GM23338 (cell line): ENCODE results near the gene GPR176. TPM values are rescaled to one million over a fixed set of nuclear protein-coding genes. Genes with fewer than 3 reads are reported as not detected.

Experiments
- ATAC-seq: fragments of 200-7000 bp; cut with Tn5 transposase; 3 replicates; pipeline ENCODE4 v1.9.1; 2020
- DNase-seq: peaks from one replicate; pipeline ENCODE4 v3.0.0-alpha.2; 2015; ENCODE audit warnings: low spot score
- H2AFZ ChIP-seq: fragments of 200-600 bp; sonication (generic); 2 replicates; pipeline ENCODE4 v1.8.0; 2016; ENCODE audit warnings: antibody characterized with exemption, mild to moderate bottlenecking, moderate library complexity
- H3F3A ChIP-seq: fragments of 200-600 bp; sonication (generic); replicated peaks from 2 replicates; pipeline ENCODE4 v1.8.0; 2017; ENCODE audit warnings: antibody characterized with exemption, mixed run types, low read depth
- H3K27ac ChIP-seq: fragments of 200-600 bp; sonication (generic); 2 replicates; pipeline ENCODE4 v1.6.1; 2016; ENCODE audit warnings: low read depth
- H3K27me3 ChIP-seq: fragments of 200-600 bp; sonication (generic); 2 replicates; pipeline ENCODE4 v1.8.0; 2016; ENCODE audit warnings: mild to moderate bottlenecking, mixed run types, moderate library complexity; ENCODE audit not compliant: insufficient read depth
- H3K36me3 ChIP-seq: fragments of 200-600 bp; sonication (generic); 2 replicates; pipeline ENCODE4 v1.8.0; 2016; ENCODE audit warnings: mild to moderate bottlenecking; ENCODE audit not compliant: insufficient read depth
- H3K4me1 ChIP-seq: fragments of 200-600 bp; sonication (generic); 2 replicates; pipeline ENCODE4 v1.8.0; 2016; ENCODE audit warnings: mild to moderate bottlenecking, moderate library complexity; ENCODE audit not compliant: insufficient read depth
- H3K4me2 ChIP-seq: fragments of 200-600 bp; sonication (generic); 2 replicates; pipeline ENCODE4 v1.7.1; 2017; ENCODE audit warnings: mixed run types
- H3K4me3 ChIP-seq: fragments of 200-600 bp; sonication (generic); 2 replicates; pipeline ENCODE4 v1.6.1; 2016; ENCODE audit warnings: mixed run types
- H3K79me2 ChIP-seq: fragments of 200-600 bp; sonication (generic); replicated peaks from 2 replicates; pipeline ENCODE4 v1.8.0; 2017; ENCODE audit warnings: mild to moderate bottlenecking; ENCODE audit not compliant: insufficient read depth
- H3K9me2 ChIP-seq: fragments of 200-600 bp; sonication (generic); 2 replicates; pipeline ENCODE4 v1.8.0; 2017; ENCODE audit not compliant: insufficient read depth
- H4K20me1 ChIP-seq: fragments of 200-600 bp; sonication (generic); replicated peaks from 2 replicates; pipeline ENCODE4 v1.8.0; 2017; ENCODE audit warnings: mild to moderate bottlenecking; ENCODE audit not compliant: insufficient read depth
- H3K27ac Mint-ChIP-seq: 2 replicates; pipeline ENCODE4 v1.8.0; 2020; ENCODE audit warnings: inconsistent platforms, mild to moderate bottlenecking, moderate library complexity, mixed read lengths
- H3K27me3 Mint-ChIP-seq: 3 replicates; pipeline ENCODE4 v1.8.0; 2022; ENCODE audit warnings: low read depth, mild to moderate bottlenecking, moderate library complexity, mixed read lengths, inconsistent platforms; ENCODE audit not compliant: insufficient read depth, poor library complexity
- H3K36me3 Mint-ChIP-seq: 3 replicates; pipeline ENCODE4 v1.8.0; 2021; ENCODE audit warnings: low read depth, mild to moderate bottlenecking, inconsistent platforms, moderate library complexity, mixed read lengths
- H3K4me1 Mint-ChIP-seq: 3 replicates; pipeline ENCODE4 v1.8.0; 2020; ENCODE audit warnings: mild to moderate bottlenecking, inconsistent platforms, mixed read lengths
- H3K4me3 Mint-ChIP-seq: 3 replicates; pipeline ENCODE4 v1.8.0; 2021; ENCODE audit warnings: moderate library complexity, mild to moderate bottlenecking, inconsistent platforms, mixed read lengths
- H3K9me3 Mint-ChIP-seq: 3 replicates; pipeline ENCODE4 v1.8.0; 2020; ENCODE audit warnings: moderate library complexity, mild to moderate bottlenecking, inconsistent platforms, mixed read lengths
- CREB1 ChIP-seq: fragments of 250-450 bp; sonication (Bioruptor Pico); IDR thresholded peaks from 2 replicates; pipeline ENCODE4 v1.5.0; 2020; ENCODE audit warnings: low read depth, mild to moderate bottlenecking, moderate library complexity
- EZH2 ChIP-seq: fragments of 200-600 bp; sonication (generic); IDR thresholded peaks from one replicate; pipeline ENCODE4 v1.8.0; 2017; ENCODE audit warnings: antibody characterized with exemption, mild to moderate bottlenecking, low read depth; ENCODE audit not compliant: unreplicated experiment
- EZH2phosphoT487 ChIP-seq: fragments of 200-600 bp; sonication (generic); IDR thresholded peaks from one replicate; pipeline ENCODE4 v1.8.1; 2018; ENCODE audit warnings: antibody characterized with exemption; ENCODE audit not compliant: unreplicated experiment
- JUNB ChIP-seq: IDR thresholded peaks from one replicate; pipeline ENCODE4 v1.6.1; 2016; ENCODE audit warnings: antibody characterized with exemption; ENCODE audit not compliant: unreplicated experiment
- NANOG ChIP-seq: IDR thresholded peaks from 2 replicates; pipeline ENCODE4 v1.6.1; 2016; ENCODE audit warnings: antibody characterized with exemption, borderline replicate concordance
- POLR2AphosphoS5 ChIP-seq: IDR thresholded peaks from 2 replicates; pipeline ENCODE4 v1.6.1; 2016; ENCODE audit warnings: antibody characterized with exemption, low read depth
- STAT1 ChIP-seq: IDR thresholded peaks from one replicate; pipeline ENCODE4 v1.6.1; 2016; ENCODE audit warnings: antibody characterized with exemption; ENCODE audit not compliant: unreplicated experiment
- ZNF114 ChIP-seq: fragments of 250-450 bp; sonication (Bioruptor Pico); IDR thresholded peaks from 2 replicates; pipeline ENCODE4 v1.5.0; 2020; ENCODE audit warnings: mild to moderate bottlenecking, moderate library complexity
- ZNF331 ChIP-seq: fragments of 250-450 bp; sonication (Bioruptor Pico); IDR thresholded peaks from 2 replicates; pipeline ENCODE4 v1.5.0; 2020; ENCODE audit warnings: low read depth, mild to moderate bottlenecking, moderate library complexity
- polyA plus RNA-seq: library from polyadenylated mRNA; unstranded; fragments of >200 nt; fragmentation: Nextera tagmentation; extraction: Ambion mirVana; gene quantifications from 2 replicates; pipeline ENCODE4 v1.2.1, GENCODE V29; 2016
- total RNA-seq: library from RNA; depleted of rRNA; stranded (reverse); fragments of >200 nt; shearing (Covaris generic); gene quantifications from 2 replicates; pipeline ENCODE4 v1.2.3, GENCODE V29; 2014
- TF ChIP-seq, protein P1 (sequence below): IDR thresholded peaks from one replicate; pipeline ENCODE4 v1.6.1; 2018; ENCODE audit warnings: antibody characterized with exemption; ENCODE audit not compliant: unreplicated experiment
- TF ChIP-seq, protein P2 (sequence below): IDR thresholded peaks from 2 replicates; pipeline ENCODE4 v1.6.1; 2016; ENCODE audit warnings: antibody characterized with exemption
- TF ChIP-seq, protein P3 (sequence below), 2 experiments: fragments of 200-600 bp in 1 of 2; sonication (generic) in 1 of 2; conservative IDR thresholded peaks; 2 replicates each; pipeline versions ENCODE4 v1.5.1 to v1.6.1; 2016 to 2017; ENCODE audit warnings: antibody characterized with exemption in 2 of 2, low read depth in 2 of 2, mild to moderate bottlenecking in 2 of 2, moderate library complexity in 1 of 2
- TF ChIP-seq, protein P4 (sequence below): fragments of 250-450 bp; sonication (Bioruptor Pico); IDR thresholded peaks from 2 replicates; pipeline ENCODE4 v1.5.0; 2020; ENCODE audit warnings: mild to moderate bottlenecking, moderate library complexity

Gene GPR176
- total and polyA plus RNA-seq, 2 experiments from 2014 or later: 60.0 to 248 TPM

DNA sequence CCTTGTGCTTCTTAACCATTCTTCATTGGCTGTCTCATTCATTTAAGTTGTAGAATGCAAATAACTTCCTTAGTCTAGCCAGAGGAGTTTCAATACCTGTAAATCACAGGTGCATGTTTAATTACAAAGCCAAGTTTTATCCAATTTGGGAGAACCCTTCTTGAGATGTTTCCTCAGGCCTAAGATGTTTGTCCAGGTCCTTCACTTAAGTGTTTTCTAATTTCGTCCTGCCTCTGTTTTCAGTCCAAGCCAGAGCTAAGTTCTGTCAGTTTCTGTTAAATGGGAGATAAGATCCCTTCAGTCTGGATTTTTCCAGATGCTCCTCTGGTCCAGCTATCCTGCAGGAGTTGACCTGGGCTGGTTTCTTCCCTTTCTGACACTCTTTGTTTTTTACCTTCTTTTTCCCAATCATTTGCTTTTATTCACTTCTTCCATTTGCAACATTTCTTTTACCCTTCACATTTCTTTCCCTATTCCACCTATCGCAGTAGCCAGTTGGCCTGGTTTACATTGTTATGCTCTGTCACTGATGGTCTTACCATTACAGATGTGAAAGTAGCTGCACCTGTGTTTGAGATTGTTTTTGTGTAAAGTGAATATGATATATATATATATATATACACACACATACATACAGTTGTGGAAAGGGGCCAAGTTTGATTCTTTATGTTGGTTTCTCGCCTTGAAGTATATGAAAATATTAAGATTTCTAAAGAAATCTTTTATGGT, 48.4 kb upstream of the GPR176 start:
- no peak overlapping the region for H3K27ac ChIP-seq
- Mint-ChIP-seq H3K9me3 (no peaks in the 10 kb centered on the region), H3K27me3 (no peaks in the 10 kb centered on the region), H3K27ac (no peak overlapping the region; the same call in 1 of the 2 replicates), H3K4me1 (no peaks in the 10 kb centered on the region), H3K36me3 (peaks cover 59% of the 10 kb centered on the region), H3K4me3 (no peak overlapping the region)
- no peaks in the 10 kb centered on the region for H3F3A ChIP-seq
- TF ChIP-seq ZNF331 (CRISPR knock-in tag) (no peak), ZNF114 (no peak), NANOG (no peak), EZH2phosphoT487 (no peak), CREB1 (CRISPR knock-in tag) (no peak), POLR2AphosphoS5 (no peak), STAT1 (no peak), EZH2 (no peak), JUNB (no peak)
- TF ChIP-seq, protein P1, sequence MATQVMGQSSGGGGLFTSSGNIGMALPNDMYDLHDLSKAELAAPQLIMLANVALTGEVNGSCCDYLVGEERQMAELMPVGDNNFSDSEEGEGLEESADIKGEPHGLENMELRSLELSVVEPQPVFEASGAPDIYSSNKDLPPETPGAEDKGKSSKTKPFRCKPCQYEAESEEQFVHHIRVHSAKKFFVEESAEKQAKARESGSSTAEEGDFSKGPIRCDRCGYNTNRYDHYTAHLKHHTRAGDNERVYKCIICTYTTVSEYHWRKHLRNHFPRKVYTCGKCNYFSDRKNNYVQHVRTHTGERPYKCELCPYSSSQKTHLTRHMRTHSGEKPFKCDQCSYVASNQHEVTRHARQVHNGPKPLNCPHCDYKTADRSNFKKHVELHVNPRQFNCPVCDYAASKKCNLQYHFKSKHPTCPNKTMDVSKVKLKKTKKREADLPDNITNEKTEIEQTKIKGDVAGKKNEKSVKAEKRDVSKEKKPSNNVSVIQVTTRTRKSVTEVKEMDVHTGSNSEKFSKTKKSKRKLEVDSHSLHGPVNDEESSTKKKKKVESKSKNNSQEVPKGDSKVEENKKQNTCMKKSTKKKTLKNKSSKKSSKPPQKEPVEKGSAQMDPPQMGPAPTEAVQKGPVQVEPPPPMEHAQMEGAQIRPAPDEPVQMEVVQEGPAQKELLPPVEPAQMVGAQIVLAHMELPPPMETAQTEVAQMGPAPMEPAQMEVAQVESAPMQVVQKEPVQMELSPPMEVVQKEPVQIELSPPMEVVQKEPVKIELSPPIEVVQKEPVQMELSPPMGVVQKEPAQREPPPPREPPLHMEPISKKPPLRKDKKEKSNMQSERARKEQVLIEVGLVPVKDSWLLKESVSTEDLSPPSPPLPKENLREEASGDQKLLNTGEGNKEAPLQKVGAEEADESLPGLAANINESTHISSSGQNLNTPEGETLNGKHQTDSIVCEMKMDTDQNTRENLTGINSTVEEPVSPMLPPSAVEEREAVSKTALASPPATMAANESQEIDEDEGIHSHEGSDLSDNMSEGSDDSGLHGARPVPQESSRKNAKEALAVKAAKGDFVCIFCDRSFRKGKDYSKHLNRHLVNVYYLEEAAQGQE: no peak
- TF ChIP-seq, protein P2, sequence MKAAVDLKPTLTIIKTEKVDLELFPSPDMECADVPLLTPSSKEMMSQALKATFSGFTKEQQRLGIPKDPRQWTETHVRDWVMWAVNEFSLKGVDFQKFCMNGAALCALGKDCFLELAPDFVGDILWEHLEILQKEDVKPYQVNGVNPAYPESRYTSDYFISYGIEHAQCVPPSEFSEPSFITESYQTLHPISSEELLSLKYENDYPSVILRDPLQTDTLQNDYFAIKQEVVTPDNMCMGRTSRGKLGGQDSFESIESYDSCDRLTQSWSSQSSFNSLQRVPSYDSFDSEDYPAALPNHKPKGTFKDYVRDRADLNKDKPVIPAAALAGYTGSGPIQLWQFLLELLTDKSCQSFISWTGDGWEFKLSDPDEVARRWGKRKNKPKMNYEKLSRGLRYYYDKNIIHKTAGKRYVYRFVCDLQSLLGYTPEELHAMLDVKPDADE: no peak
- TF ChIP-seq, protein P3, sequence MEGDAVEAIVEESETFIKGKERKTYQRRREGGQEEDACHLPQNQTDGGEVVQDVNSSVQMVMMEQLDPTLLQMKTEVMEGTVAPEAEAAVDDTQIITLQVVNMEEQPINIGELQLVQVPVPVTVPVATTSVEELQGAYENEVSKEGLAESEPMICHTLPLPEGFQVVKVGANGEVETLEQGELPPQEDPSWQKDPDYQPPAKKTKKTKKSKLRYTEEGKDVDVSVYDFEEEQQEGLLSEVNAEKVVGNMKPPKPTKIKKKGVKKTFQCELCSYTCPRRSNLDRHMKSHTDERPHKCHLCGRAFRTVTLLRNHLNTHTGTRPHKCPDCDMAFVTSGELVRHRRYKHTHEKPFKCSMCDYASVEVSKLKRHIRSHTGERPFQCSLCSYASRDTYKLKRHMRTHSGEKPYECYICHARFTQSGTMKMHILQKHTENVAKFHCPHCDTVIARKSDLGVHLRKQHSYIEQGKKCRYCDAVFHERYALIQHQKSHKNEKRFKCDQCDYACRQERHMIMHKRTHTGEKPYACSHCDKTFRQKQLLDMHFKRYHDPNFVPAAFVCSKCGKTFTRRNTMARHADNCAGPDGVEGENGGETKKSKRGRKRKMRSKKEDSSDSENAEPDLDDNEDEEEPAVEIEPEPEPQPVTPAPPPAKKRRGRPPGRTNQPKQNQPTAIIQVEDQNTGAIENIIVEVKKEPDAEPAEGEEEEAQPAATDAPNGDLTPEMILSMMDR (conservative IDR thresholded peaks at IDR 0.05; ENCODE audit: low read depth in 2 of 2): no peak
- TF ChIP-seq, protein P4, sequence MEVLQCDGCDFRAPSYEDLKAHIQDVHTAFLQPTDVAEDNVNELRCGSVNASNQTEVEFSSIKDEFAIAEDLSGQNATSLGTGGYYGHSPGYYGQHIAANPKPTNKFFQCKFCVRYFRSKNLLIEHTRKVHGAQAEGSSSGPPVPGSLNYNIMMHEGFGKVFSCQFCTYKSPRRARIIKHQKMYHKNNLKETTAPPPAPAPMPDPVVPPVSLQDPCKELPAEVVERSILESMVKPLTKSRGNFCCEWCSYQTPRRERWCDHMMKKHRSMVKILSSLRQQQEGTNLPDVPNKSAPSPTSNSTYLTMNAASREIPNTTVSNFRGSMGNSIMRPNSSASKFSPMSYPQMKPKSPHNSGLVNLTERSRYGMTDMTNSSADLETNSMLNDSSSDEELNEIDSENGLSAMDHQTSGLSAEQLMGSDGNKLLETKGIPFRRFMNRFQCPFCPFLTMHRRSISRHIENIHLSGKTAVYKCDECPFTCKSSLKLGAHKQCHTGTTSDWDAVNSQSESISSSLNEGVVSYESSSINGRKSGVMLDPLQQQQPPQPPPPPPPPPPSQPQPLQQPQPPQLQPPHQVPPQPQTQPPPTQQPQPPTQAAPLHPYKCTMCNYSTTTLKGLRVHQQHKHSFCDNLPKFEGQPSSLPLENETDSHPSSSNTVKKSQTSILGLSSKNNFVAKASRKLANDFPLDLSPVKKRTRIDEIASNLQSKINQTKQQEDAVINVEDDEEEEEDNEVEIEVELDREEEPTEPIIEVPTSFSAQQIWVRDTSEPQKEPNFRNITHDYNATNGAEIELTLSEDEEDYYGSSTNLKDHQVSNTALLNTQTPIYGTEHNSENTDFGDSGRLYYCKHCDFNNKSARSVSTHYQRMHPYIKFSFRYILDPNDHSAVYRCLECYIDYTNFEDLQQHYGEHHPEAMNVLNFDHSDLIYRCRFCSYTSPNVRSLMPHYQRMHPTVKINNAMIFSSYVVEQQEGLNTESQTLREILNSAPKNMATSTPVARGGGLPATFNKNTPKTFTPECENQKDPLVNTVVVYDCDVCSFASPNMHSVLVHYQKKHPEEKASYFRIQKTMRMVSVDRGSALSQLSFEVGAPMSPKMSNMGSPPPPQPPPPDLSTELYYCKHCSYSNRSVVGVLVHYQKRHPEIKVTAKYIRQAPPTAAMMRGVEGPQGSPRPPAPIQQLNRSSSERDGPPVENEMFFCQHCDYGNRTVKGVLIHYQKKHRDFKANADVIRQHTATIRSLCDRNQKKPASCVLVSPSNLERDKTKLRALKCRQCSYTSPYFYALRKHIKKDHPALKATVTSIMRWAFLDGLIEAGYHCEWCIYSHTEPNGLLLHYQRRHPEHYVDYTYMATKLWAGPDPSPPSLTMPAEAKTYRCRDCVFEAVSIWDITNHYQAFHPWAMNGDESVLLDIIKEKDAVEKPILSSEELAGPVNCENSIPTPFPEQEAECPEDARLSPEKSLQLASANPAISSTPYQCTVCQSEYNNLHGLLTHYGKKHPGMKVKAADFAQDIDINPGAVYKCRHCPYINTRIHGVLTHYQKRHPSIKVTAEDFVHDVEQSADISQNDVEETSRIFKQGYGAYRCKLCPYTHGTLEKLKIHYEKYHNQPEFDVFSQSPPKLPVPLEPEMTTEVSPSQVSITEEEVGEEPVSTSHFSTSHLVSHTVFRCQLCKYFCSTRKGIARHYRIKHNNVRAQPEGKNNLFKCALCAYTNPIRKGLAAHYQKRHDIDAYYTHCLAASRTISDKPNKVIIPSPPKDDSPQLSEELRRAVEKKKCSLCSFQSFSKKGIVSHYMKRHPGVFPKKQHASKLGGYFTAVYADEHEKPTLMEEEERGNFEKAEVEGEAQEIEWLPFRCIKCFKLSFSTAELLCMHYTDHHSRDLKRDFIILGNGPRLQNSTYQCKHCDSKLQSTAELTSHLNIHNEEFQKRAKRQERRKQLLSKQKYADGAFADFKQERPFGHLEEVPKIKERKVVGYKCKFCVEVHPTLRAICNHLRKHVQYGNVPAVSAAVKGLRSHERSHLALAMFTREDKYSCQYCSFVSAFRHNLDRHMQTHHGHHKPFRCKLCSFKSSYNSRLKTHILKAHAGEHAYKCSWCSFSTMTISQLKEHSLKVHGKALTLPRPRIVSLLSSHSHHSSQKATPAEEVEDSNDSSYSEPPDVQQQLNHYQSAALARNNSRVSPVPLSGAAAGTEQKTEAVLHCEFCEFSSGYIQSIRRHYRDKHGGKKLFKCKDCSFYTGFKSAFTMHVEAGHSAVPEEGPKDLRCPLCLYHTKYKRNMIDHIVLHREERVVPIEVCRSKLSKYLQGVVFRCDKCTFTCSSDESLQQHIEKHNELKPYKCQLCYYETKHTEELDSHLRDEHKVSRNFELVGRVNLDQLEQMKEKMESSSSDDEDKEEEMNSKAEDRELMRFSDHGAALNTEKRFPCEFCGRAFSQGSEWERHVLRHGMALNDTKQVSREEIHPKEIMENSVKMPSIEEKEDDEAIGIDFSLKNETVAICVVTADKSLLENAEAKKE (CRISPR knock-in tag): no peak
- no peak overlapping the region for H2AFZ ChIP-seq
- H3K36me3 ChIP-seq: peaks cover 43% of the 10 kb centered on the region
- no peak overlapping the region for H3K4me2 ChIP-seq
- no peak for ATAC-seq
- H4K20me1 ChIP-seq: 0 out of 2 replicates have a peak, but pooled peaks cover 3% of the 10 kb centered on the region
- H3K4me1 ChIP-seq: no peaks in the 10 kb centered on the region
- DNase-seq: no peak
- no peaks in the 10 kb centered on the region for H3K27me3 ChIP-seq
- H3K4me3 ChIP-seq: no peak overlapping the region
- H3K79me2 ChIP-seq: peaks cover 16% of the 10 kb centered on the region; the same call in 1 of the 2 replicates
- no peaks in the 10 kb centered on the region for H3K9me2 ChIP-seq
